B cell (primary cell): ENCODE measurements around the gene STRBP. TPM values are rescaled to one million over a fixed set of nuclear protein-coding genes. Genes with fewer than 3 reads are reported as not detected.

ENCODE experiments used
- ATAC-seq: fragments of 200-7000 bp; cut with Tn5 transposase; one replicate; pipeline ENCODE4 v1.10.0; 2021; ENCODE audit warnings: low read depth, mild to moderate bottlenecking, moderate number of reproducible peaks, moderate library complexity
- CTCF ChIA-PET: fragments of 350-600 bp; sonication (Branson Sonifier 250); formaldehyde crosslinking; loops from one replicate; lab custom pipeline; 2021; ENCODE audit warnings: antibody characterized with exemption, inconsistent platforms; lab: Charles Lee
- POLR2A ChIA-PET: fragments of 350-600 bp; sonication (Branson Sonifier 250); formaldehyde crosslinking; loops from one replicate; lab custom pipeline; 2021; ENCODE audit warnings: antibody characterized with exemption; lab: Charles Lee
- DNase-seq: peaks from one replicate; pipeline ENCODE4 v3.0.0; 2013
- H2AFZ ChIP-seq: 2 replicates; pipeline ENCODE4 v1.6.1; 2012; ENCODE audit warnings: mild to moderate bottlenecking, low read depth, low read length; ENCODE audit not compliant: insufficient read depth, poor library complexity, severe bottlenecking
- H3K27ac ChIP-seq, 2 donors: 1 replicate in 1 of 2; 2 replicates in 1 of 2; pipeline ENCODE4 v1.5.1; 2012 to 2013; ENCODE audit warnings: low read length in 2 of 2, mild to moderate bottlenecking in 2 of 2, moderate library complexity in 1 of 2
- H3K27me3 ChIP-seq, 4 experiments: fragments of 200-600 bp in 1 of 4; sonication (generic) in 1 of 4; replicated peaks in 1 of 4; 1 replicate in 2 of 4; 2 replicates in 2 of 4; pipeline versions ENCODE4 v1.6.1 to v1.7.0; 2013 to 2016; ENCODE audit warnings: low read length in 3 of 4, mild to moderate bottlenecking in 2 of 4, mixed read lengths in 1 of 4, moderate library complexity in 1 of 4; ENCODE audit not compliant: insufficient read depth in 4 of 4, control insufficient read depth in 3 of 4; ENCODE audit errors: control extremely low read depth in 1 of 4
- H3K36me3 ChIP-seq, 2 experiments: replicated peaks in 1 of 2; 1 replicate in 1 of 2; 2 replicates in 1 of 2; pipeline versions ENCODE4 v1.6.1 to v1.7.1; 2013; ENCODE audit warnings: low read length in 1 of 2; ENCODE audit not compliant: insufficient read depth in 2 of 2, control insufficient read depth in 1 of 2; ENCODE audit errors: control extremely low read depth in 1 of 2, extremely low read depth in 1 of 2
- H3K4me1 ChIP-seq, 2 donors: fragments of 200-600 bp in 1 of 2; sonication (generic) in 1 of 2; 1 replicate in 1 of 2; 2 replicates in 1 of 2; pipeline versions ENCODE4 v1.5.1 to v1.6.1; 2013 to 2017; ENCODE audit warnings: low read length in 2 of 2; ENCODE audit not compliant: control insufficient read depth in 2 of 2, insufficient read depth in 2 of 2
- H3K4me2 ChIP-seq: replicated peaks from 2 replicates; pipeline ENCODE3; 2012; ENCODE audit warnings: mild to moderate bottlenecking, low read depth, low read length; ENCODE audit not compliant: poor library complexity, severe bottlenecking
- H3K4me3 ChIP-seq, 5 experiments: fragments of 200-600 bp in 1 of 5; sonication (generic) in 1 of 5; 1 replicate in 3 of 5; 2 replicates in 2 of 5; pipeline versions ENCODE4 v1.5.1 to v1.7.0; 2011 to 2016; ENCODE audit warnings: low read length in 4 of 5, mild to moderate bottlenecking in 4 of 5, low read depth in 2 of 5, control low read depth in 1 of 5, moderate library complexity in 1 of 5; ENCODE audit not compliant: insufficient read depth in 1 of 5; ENCODE audit errors: control extremely low read depth in 1 of 5, extremely low read depth in 1 of 5
- H3K79me2 ChIP-seq: fragments of 200-600 bp; sonication (generic); one replicate; pipeline ENCODE4 v1.6.0; 2016; ENCODE audit warnings: low read length; ENCODE audit not compliant: control insufficient read depth, insufficient read depth
- H3K9ac ChIP-seq: fragments of 200-600 bp; sonication (generic); 2 replicates; pipeline ENCODE4 v1.6.1; 2017; ENCODE audit warnings: mild to moderate bottlenecking, low read length, moderate library complexity
- H3K9me3 ChIP-seq, 3 donors: one replicate each; pipeline versions ENCODE4 v1.6.1 to v1.7.1; 2013; ENCODE audit warnings: low read length in 2 of 3; ENCODE audit not compliant: control insufficient read depth in 2 of 3, insufficient read depth in 1 of 3; ENCODE audit errors: control extremely low read depth in 1 of 3
- H4K20me1 ChIP-seq: 2 replicates; pipeline ENCODE4 v1.6.0; 2012; ENCODE audit warnings: mild to moderate bottlenecking, low read length; ENCODE audit not compliant: insufficient read depth, control insufficient read depth, poor library complexity, severe bottlenecking
- H3K27ac Mint-ChIP-seq: one replicate; pipeline ENCODE4 v1.8.0; 2021; ENCODE audit warnings: mixed read lengths
- H3K27me3 Mint-ChIP-seq: one replicate; pipeline ENCODE4 v1.8.0; 2021; ENCODE audit warnings: mixed read lengths
- H3K4me1 Mint-ChIP-seq: one replicate; pipeline ENCODE4 v1.8.0; 2021; ENCODE audit warnings: mixed read lengths
- H3K4me3 Mint-ChIP-seq: one replicate; pipeline ENCODE4 v1.8.0; 2021; ENCODE audit warnings: mixed read lengths
- H3K9me3 Mint-ChIP-seq: one replicate; pipeline ENCODE4 v1.8.0; 2022; ENCODE audit warnings: mixed read lengths; ENCODE audit not compliant: insufficient read depth
- EZH2 ChIP-seq: IDR thresholded peaks from 2 replicates; pipeline ENCODE4 v1.6.1; 2012; ENCODE audit warnings: borderline replicate concordance, low read depth, mild to moderate bottlenecking, moderate library complexity, low read length; ENCODE audit not compliant: insufficient read depth, poor library complexity, severe bottlenecking
- WGBS: methylation state at CpG from one replicate; pipeline ENCODE4 v1.1.5; 2013; ENCODE audit warnings: missing lambda C conversion rate; ENCODE audit not compliant: insufficient coverage; 5-methylcytosine and 5-hydroxymethylcytosine counted together
- intact Hi-C: fragments of 100-400 bp; cut with micrococcal nuclease; formaldehyde crosslinking; loops from one replicate; pipeline ENCODE4 v1.10.0; 2022
- polyA plus RNA-seq: library from polyadenylated mRNA; depleted of rRNA; stranded (reverse); fragments of >200 nt; gene quantifications from 2 replicates; pipeline ENCODE4 v1.2.3, GENCODE V29; 2012
- total RNA-seq, 2 donors: library from RNA; stranded (reverse); fragments of 120-200 nt in 1 of 2; gene quantifications; 1 replicate in 1 of 2; 2 replicates in 1 of 2; pipeline versions ENCODE4 v1.2.3 to v1.2.4, GENCODE V29; 2013 to 2022
- TF ChIP-seq, protein P1 (sequence below): fragments of 200-600 bp; IDR thresholded peaks from one replicate; pipeline ENCODE4 v1.8.0; 2022; ENCODE audit warnings: antibody characterized with exemption, mild to moderate bottlenecking

The STRBP gene
- total and polyA plus RNA-seq, 2 donors (not counting 1 experiment from before 2014, with no cell fraction given): 39.1 to 189 TPM

DNA sequence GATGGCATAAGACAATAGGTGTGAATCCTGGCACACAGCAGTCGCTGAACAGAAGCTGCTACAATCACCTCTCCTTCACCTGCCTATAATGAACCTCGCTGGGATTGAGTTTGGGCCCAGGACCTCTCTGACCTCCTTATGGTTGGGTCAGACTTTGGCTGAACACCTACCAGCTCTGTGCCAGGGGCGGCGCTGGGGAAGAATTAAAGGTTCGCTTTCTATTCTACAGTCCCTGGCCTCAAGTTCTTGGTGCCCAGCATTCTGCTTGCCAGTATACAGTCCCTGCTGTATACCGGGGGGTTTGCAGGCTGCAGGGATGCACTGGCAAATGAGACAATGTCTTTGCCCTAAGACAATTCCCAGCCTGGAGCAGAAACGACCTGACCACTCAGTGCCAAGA lies 895 bp upstream of the STRBP start:
- no peaks in the 10 kb centered on the region for H3K27me3 Mint-ChIP-seq
- Histone ChIP-seq H4K20me1 (peaks cover 31% of the 10 kb centered on the region), H3K9me3 (no peaks in the 10 kb centered on the region), H3K4me1 (peaks cover 36 to 43% of the 10 kb centered on the region in 2 donors), H3K27me3 (no peaks in the 10 kb centered on the region), H3K4me2 (peak overlapping the region; percentile 99), H3K36me3 (no peaks in the 10 kb centered on the region), H3K79me2 (peaks cover 55% of the 10 kb centered on the region), H3K27ac (peak overlapping the region; percentile 84 to 93), H3K9ac (peak overlapping the region; percentile 94), H2AFZ (peak overlapping the region; percentile 100), H3K4me3 (peak overlapping the region; percentile 39 to 95 (median 68))
- ChIA-PET POLR2A (interaction anchor here (1.0 to 4.9 kb wide), 6 partner anchors 34 to 81 kb away, joined by 3 to 45 read pairs (median 6); no protein-coding TSS in a partner anchor), CTCF (interaction anchor here (0.7 to 2.4 kb wide), 13 partner anchors 9 to 187 kb away, joined by 3 to 18 read pairs (median 4); no protein-coding TSS in a partner anchor)
- H3K27ac Mint-ChIP-seq: peak overlapping the region; percentile 89
- DNase-seq: no peak
- H3K4me1 Mint-ChIP-seq: peaks cover 41% of the 10 kb centered on the region
- no peak for TF ChIP-seq EZH2
- TF ChIP-seq, protein P1, sequence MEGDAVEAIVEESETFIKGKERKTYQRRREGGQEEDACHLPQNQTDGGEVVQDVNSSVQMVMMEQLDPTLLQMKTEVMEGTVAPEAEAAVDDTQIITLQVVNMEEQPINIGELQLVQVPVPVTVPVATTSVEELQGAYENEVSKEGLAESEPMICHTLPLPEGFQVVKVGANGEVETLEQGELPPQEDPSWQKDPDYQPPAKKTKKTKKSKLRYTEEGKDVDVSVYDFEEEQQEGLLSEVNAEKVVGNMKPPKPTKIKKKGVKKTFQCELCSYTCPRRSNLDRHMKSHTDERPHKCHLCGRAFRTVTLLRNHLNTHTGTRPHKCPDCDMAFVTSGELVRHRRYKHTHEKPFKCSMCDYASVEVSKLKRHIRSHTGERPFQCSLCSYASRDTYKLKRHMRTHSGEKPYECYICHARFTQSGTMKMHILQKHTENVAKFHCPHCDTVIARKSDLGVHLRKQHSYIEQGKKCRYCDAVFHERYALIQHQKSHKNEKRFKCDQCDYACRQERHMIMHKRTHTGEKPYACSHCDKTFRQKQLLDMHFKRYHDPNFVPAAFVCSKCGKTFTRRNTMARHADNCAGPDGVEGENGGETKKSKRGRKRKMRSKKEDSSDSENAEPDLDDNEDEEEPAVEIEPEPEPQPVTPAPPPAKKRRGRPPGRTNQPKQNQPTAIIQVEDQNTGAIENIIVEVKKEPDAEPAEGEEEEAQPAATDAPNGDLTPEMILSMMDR: no peak
- ATAC-seq: no peak
- peak overlapping the region; percentile 84 for H3K4me3 Mint-ChIP-seq
- intact Hi-C loops: loop anchor here (2.0 to 10.0 kb wide), 4 partner anchors 33 to 364 kb away; partner anchors contain the start of gene RC3H2
- no peaks in the 10 kb centered on the region for H3K9me3 Mint-ChIP-seq
- 79% methylated on average over 5 of the region's 7 CpGs for WGBS

DNA sequence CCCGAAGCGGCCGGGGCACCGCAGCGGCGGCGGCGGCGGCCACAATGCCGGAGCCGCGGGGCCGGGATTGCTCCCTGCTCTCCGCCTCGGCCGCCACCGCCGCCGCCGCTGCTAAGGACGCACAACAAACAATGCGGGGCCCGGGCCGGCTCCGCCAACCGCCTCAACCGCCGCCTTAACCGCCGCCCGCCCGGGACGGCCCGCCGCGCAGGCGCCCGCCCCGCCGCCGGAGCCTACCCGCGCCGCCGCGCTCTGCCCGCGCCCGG lies 254 bp downstream of the STRBP start:
- Mint-ChIP-seq H3K27ac (peak overlapping the region; percentile 85), H3K9me3 (no peaks in the 10 kb centered on the region), H3K4me3 (peak overlapping the region; percentile 91), H3K27me3 (no peaks in the 10 kb centered on the region), H3K4me1 (peaks cover 48% of the 10 kb centered on the region)
- Histone ChIP-seq H3K9me3 (no peaks in the 10 kb centered on the region), H3K4me1 (peaks cover 43 to 53% of the 10 kb centered on the region in 2 donors), H3K79me2 (peaks cover 67% of the 10 kb centered on the region), H2AFZ (peak overlapping the region; percentile 78), H3K4me2 (peak overlapping the region; percentile 87), H3K4me3 (peak overlapping the region in 4 of 5 experiments; percentile 79 to 86 (median 80)), H4K20me1 (peaks cover 36% of the 10 kb centered on the region), H3K27ac (peak overlapping the region; percentile 50 to 85), H3K36me3 (no peaks in the 10 kb centered on the region), H3K9ac (peak overlapping the region; percentile 86), H3K27me3 (no peaks in the 10 kb centered on the region)
- ChIA-PET CTCF (interaction anchor here (0.6 to 2.4 kb wide), 3 partner anchors 43 to 70 kb away, joined by 4 to 18 read pairs (median 5); no protein-coding TSS in a partner anchor), POLR2A (interaction anchor here (0.7 to 4.9 kb wide), 3 partner anchors 71 to 192 kb away, joined by 8 to 45 read pairs (median 10); no protein-coding TSS in a partner anchor)
- no peak for ATAC-seq
- no peak for DNase-seq
- under 1% methylated on average over 49 of the region's 49 CpGs for WGBS
- TF ChIP-seq, protein P1: no peak
- TF ChIP-seq EZH2: no peak
- intact Hi-C loops: loop anchor here (1.0 to 10.0 kb wide), 7 partner anchors 33 to 363 kb away; partner anchors contain the start of gene RC3H2
